Activated gamma-delta T cell treated with anti-CD3 and anti-CD28 coated beads, Interleukin-2, amount 50 U/mL, for 16 hours (primary cell): ENCODE data around the gene ODAD3.
"Not testable (repeated sequence)": the region's sequence is repeated elsewhere in the genome, so short reads cannot be mapped to it uniquely, and the experiment has no call there.

ENCODE experiments used
- DNase-seq: peaks from one replicate; pipeline ENCODE4 v3.0.0-alpha.2; 2020; ENCODE audit warnings: low read depth

ODAD3 gene

DNA sequence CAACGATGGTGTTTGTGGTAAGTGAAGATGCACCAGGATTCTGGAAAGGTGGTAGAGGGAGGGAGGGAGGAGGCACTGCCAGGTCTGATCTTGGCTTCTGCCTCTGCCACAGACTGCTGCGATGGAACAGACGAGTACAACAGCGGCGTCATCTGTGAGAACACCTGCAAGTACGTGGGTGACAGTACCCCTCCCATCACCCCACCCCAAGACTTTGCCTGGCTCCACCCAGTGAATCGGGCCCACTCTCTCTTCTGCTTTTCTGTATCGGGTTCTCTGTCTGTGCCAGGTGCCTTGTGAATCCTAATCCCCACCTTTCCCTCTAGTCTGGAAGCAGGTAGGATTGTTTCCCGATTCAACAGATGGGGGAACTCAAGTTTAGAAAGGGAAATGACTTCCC is 3.0 kb upstream of the ODAD3 start:
- no peak for DNase-seq

GRCh38 chr19:11435833-11436313 is 952 bp upstream of the ODAD3 start:
- no peak for DNase-seq

DNA sequence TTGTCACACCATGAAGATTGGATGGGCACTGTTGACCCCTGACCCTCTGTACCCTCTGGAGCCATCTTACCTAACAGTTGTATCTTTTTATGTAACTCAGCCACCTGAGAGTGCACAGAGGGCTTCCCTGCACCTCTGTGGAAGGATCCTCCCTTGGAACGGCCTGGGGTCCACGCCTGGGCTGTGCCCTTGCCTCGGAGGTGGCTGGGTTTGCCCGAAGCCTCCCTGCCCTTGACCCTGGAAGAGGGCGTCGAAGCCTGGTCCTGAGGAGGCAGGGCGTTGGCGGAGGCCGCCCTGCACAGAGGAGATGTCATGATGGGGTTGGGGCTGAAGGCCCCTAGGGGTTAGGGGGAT is 241 bp downstream of the ODAD3 start:
- DNase-seq, result no peak

GRCh38 chr19:11433526-11433925 is 1.4 kb downstream of the ODAD3 start:
- DNase-seq, result not testable (repeated sequence)

DNA sequence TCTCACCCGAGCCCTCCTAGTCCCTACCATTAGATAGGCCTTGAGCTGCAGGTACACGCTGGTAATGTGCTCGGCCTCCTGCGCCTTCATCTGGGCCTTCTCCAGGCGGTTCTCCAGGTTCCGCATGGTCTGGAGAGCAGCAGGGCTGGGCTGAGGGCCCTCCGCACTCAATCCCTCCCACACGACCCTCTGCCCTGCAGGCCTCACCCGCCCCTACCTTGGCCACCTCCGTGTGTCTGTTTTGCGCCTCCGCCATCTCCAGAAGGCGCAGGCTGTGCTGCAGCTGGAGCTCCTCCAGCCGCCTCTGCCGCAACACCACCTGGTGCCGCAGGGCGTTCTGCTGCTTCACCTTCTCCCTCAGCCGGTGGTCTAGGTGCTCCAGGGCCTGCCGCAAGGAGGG is 8.3 kb downstream of the ODAD3 start:
- DNase-seq, result no peak

GRCh38 chr19:11425719-11426457 is 9.0 kb downstream of the ODAD3 start:
- no peak for DNase-seq

- no peak for DNase-seq
These were observed 11.1 kb downstream of the ODAD3 start for GRCh38 chr19:11423791-11424181.

- no peak for DNase-seq
These were observed 11.6 kb downstream of the ODAD3 start for GRCh38 chr19:11423164-11423790.

GRCh38 chr19:11422163-11423065 is 12.5 kb downstream of the ODAD3 start:
- no peak for DNase-seq

GRCh38 chr19:11421371-11422098 is 13.4 kb downstream of the ODAD3 start:
- DNase-seq, result no peak

DNA sequence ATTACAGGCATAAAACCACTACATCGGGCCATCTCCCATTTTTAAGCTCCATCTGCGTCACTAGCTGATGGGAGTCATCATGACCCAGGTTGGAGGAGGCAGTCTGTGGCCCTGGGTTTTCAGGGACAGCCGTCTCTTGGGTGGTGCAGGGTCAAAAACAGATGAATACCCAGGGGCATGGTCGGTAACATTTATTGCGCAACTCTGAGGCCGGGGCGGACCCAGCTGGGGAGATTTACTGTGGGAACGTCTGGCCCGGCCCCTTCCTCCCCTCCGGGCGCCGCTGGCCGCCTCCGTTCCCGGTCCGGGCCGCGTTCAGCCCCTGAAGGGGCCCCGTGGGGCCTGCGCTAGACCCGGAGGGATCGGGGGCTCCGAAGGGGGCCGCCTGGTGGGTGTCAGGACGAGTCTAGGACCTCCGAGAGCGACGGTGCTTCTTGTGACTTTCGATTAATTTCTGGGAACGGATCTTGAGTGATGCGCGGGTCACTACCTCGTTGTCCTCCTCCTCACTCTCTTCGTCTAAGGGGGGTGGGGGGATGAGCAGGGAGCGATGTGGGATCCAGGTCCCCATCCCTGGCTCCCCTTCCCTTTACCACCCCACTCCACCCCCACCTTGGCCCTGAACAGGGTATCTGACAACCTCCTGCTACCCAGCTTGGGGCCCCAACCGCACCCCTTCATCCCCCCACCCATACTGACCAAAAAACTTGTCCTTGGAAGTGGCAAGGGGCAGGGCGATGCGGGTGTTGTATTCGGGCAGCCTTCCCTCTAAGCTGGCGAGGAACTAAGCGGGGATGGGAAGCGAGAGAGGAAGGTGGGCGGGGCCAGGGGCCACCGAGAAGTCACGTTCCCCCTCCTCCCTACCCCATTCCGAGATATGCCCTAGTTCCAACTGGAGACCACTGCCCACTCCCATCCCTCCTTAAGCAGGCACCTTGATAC is 14.2 kb downstream of the ODAD3 start:
- DNase-seq, result no peak

- no peak for DNase-seq
These were observed 16.1 kb downstream of the ODAD3 start, which contains the start of gene RGL3 for GRCh38 chr19:11418549-11419506. RGL3 (minus strand) TSS chr19:11419314; CDS start chr19:11419278, 36 bp downstream.

- no peak for DNase-seq
These were observed 16.8 kb downstream of the ODAD3 start for GRCh38 chr19:11418094-11418548.

DNA sequence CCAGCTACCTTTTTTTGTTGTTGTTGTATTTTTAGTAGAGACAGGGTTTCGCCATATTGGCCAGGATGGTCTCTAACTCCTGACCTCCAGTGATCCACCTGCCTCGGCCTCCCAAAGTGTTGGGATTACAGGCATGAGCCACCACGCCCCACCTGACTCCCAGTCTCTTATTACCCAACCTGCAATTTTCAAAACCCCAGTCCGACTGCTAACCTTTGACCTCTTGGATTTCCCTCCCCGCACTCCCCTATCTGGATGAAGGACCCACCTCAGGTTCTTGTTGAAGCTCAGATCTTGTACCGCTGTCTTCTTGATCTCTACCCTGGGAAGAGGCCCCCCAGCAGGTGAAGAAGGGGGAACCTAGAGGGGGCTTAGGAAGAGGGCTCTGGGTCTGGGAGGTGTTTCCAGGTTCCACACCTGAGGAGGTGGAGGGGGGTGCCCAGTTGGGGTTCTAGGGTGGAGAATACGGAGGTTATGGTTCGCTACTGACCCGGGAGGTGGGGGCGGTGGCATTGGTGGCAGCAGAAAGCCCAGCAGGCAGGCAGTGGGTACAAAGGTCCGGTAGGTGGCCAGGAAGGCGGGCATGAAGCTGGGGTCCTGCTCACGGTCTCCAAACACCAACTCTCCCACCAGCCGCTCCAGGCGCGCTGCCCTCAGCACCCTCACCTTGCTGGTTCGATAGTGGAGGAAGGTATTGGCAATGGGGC is 18.4 kb downstream of the ODAD3 start:
- no peak for DNase-seq

GRCh38 chr19:11414544-11414943 is 20.4 kb downstream of the ODAD3 start:
- no peak for DNase-seq

DNA sequence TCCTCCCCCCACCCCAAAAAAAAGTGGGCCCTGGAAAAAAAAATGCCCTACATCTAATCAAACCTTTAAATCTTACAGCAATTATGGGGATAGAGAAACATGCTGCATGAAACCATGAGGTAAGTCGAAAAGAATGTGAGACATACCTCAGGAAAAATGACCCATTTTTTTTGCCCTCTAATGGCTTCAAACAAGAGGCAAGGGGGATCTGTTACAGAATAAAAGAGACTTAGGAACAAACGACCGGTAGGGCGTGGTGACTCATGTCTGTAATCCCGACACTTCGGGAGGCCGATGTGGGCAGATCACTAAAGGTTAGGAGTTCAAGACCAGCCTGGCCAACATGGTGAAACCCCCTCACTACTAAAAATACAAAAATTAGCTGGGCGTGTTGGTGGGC is 24.2 kb downstream of the ODAD3 start:
- DNase-seq, result no peak

- no peak for DNase-seq
These were observed 26.3 kb downstream of the ODAD3 start for GRCh38 chr19:11408591-11408990.

- not testable (repeated sequence) for DNase-seq
These were observed 28.2 kb downstream of the ODAD3 start for GRCh38 chr19:11406703-11407236.
